Fibroblast of peridontal ligament (primary cell): ENCODE data around the gene NPC1L1.

ENCODE experiments used
- DNase-seq: peaks from one replicate; pipeline ENCODE4 v3.0.0-alpha.2; 2010; ENCODE audit errors: extremely low read depth

Gene NPC1L1

DNA sequence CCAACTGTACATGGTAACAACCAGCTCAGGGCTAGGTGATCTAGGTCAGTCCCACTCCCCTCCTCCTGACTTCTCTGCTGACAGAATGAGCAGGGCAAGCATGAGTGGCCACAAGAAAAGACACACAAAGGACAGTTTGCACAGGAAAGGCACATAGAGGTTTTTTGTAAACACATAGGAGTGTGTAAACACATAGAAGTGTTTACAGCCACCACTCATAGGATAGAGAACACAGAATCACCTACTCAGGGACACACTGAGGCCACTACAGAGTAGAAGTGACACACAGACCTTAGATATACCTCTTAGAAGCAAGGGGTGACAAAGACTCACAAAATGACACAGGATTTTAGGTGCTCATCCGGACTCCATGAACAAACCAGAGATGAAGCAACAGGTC is 69.7 kb downstream of the NPC1L1 start:
- DNase-seq = no peak

DNA sequence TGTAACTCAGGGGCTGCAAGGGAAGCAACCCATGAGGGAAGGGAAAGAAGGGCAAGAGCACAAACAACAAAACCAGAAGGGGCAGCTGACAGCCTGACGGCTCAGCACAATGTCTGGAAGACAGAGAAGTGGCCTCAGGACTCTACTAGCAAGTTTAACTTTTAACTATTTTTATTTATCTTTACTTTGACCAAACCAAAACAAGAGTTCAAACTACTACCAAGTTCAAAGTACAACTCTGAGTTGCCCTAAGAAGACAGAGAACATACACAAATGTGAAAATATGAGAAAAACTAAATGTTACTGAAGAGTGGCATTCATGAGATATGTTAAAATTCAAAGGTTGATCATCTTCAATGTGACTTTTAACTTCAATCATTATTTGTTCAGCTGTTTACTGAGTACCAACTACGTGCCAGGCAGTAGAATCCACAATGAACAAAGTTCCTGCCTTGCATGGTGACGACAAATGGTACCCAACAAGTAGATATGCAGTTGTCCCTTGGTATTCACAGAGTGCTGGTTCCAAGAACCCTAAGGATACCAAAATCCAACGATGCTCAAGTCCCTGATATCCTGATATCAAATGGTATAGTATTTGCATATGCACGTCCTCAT is 70.4 kb downstream of the NPC1L1 start:
- DNase-seq = no peak

DNA sequence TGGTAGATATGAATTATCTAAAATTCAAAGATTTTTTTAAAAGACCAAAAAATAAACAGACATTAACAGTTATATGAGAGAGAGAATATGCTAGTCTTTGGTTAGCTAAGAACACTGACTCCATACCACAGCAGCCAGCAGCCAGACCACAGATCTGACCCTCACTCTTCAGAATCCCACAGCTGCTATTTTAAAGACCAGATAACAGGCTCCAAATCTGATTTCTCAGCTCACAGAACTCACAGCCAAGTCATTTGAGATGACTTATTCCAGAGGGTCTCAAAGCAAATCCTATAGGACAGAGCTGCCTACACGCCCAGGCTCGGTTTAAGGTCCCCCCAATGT is 71.0 kb downstream of the NPC1L1 start:
- DNase-seq = peak; percentile 19

DNA sequence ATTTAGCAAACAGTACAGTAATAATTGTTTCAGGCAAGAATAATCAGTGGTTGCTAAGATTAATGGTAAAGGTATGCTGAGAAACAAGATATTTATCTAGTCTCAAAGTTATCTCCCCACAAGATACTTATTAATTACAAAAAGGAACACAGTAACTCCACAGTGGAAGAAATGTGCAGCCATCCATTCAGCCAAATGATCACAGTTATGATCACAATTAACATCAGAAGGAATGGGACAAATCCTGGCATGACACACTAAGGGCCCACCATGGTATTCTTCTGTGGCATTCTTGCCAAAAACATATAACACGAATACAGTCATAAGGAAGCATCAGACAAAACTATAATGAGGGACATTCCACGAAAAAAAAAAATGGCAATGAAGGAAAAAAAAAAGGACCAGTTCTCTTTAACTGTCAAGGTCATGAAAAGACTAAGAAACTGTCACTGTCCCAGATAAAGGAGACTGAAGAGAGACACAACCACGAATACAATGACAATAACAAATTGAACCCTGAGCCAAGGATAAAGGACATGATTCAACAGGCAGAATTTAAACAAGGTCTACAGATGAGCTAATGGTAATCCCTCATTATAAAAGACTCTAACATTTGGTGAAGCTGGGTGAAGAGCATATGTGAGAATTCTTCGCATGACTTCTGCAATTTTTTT is 71.5 kb downstream of the NPC1L1 start:
- no peak for DNase-seq

DNA sequence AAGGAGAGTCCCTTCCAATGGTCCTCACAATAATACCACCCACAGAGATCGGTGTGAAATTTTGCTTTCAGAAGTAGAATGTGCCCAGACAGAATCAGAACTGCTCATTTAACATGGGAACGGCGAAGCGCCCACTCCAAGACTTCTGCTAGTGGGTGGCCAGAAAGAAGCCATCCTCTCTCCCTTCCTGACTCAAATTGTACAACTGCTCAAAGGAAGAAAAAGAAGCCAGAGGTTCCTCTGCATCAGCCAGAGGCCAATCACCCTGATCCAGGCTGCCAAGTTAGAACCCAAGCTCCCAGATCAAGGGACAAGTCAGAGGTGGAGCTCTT is 73.9 kb downstream of the NPC1L1 start:
- DNase-seq = no peak

DNA sequence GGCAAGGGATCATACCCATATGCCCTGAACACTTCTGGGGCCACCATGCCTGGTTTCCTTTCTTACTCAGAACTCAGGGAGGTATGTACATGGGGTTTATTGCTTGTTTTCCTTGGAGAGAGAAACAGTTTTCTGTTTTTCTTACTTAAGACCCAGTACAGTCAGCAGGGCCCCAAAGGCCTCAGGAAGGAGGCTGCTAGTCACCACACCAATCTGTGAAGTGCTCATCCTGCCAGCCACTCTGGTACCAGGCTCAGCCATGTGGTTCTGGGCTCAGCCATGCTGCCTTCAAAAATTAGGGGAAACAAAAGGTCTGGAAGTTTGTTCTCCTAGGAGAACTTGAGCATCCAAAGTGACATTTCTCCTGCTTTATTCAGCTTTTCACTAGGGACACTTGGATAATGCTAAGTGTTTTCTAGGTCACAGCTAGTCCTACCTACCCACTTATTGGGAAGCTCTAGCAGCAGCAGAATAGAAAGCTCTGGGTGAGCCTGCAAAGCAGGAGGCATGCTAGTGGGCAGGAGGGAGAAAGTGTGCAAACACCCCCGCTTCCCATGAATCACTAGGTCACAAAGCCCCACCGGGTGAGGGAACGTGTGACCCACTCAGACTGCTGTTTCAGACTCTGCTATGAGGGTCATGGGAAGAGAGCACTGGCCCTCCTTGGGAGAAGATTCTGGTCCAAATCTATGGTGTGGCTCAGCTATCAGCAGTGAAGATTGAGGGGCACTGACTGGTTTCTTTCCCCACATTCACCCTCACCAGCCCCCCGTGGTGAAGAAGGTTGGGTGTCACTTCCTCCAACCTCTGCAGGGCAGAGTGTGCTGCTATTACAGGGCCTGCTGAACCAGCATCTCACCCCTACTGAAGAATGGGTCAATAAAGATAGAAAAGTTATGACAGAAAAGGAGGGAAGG is 74.6 kb downstream of the NPC1L1 start:
- peak; percentile 61 for DNase-seq

DNA sequence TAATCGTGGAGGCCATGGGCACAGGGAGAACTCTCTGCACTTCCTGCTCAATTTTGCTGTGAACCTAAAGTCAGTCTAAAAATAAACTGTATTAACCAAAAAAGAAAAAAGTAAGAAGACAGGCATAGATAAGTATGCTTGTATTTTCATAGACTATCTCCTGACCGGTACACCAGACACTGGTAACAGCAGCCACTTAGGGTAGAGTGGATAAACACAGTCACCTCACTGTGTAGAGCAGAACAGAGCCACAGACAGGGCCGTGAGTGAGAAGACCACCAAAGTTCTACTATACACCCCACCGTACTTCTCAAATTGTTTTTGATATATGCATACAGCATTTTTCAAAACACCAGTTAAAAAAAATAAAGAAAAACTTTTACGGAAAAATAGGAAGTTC is 75.6 kb downstream of the NPC1L1 start:
- no peak for DNase-seq

DNA sequence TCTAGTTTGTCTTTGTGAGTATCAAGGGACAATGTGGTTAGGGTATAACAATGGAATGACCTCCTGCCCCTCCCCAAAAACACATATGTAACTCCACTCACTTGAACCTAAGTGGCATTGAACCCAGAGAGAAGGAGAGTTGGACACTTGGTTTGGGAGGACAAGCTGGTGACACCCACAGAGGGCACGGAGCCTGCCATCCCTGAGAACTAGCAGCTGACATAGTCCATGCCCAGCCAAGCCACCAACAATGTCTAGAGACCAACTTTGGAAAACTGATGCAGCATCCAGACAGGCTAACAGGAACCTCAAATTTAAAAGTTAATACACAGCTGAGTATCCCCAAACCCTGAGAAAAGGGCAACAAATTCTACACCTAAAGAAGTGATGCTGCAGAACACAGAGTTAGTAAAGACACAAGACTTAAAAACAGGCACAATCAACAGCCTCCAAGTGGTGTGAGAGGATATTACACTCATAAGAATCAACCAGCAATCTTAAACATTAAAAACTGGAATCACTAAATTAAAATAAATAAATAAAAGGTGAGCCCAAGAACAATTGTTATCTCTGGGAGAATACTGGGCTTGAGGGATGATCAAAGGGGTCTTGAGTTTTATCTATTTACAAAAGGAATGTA is 77.8 kb downstream of the NPC1L1 start:
- DNase-seq = peak; percentile 30
